ENCODE measurements around the gene ABCF3.
A peak's percentile ranks its signal among the peaks of the same experiment; 100 is the strongest.

- TF ChIP-seq TARDBP (CRISPR knock-in tag; IDR thresholded peaks at IDR 0.05) (no peak), FOXA3 (CRISPR knock-in tag; IDR thresholded peaks at IDR 0.05) (no peak), CTCF (CRISPR knock-in tag; IDR thresholded peaks at IDR 0.05) (peak; percentile 9; the same call in 1 of the 2 replicates), TAF1 (CRISPR knock-in tag; IDR thresholded peaks at IDR 0.05) (0 out of 2 replicates have a peak, but pooled peaks have one; percentile 13), NFYB (CRISPR knock-in tag; IDR thresholded peaks at IDR 0.05) (no peak), ZNF274 (CRISPR knock-in tag; IDR thresholded peaks at IDR 0.05) (no peak), EZH2 (conservative IDR thresholded peaks at IDR 0.05; ENCODE audit: low read depth, low read length) (no peak)
Observed at GRCh38 chr3:184176377-184177330, 9.3 kb upstream of the ABCF3 start.

Data from HepG2 (cell line).